GM12872 (cell line): ENCODE results near the gene DEPDC5.

ENCODE experiments used
- TF ChIP-seq, protein P1 (sequence below): IDR thresholded peaks from 3 replicates; pipeline ENCODE4 v1.5.1; 2011; ENCODE audit warnings: low read depth, mild to moderate bottlenecking, low read length, moderate library complexity; ENCODE audit not compliant: insufficient read depth

The DEPDC5 gene

GRCh38 chr22:31852691-31853421 is 99.0 kb downstream of the DEPDC5 start:
- TF ChIP-seq, protein P1, sequence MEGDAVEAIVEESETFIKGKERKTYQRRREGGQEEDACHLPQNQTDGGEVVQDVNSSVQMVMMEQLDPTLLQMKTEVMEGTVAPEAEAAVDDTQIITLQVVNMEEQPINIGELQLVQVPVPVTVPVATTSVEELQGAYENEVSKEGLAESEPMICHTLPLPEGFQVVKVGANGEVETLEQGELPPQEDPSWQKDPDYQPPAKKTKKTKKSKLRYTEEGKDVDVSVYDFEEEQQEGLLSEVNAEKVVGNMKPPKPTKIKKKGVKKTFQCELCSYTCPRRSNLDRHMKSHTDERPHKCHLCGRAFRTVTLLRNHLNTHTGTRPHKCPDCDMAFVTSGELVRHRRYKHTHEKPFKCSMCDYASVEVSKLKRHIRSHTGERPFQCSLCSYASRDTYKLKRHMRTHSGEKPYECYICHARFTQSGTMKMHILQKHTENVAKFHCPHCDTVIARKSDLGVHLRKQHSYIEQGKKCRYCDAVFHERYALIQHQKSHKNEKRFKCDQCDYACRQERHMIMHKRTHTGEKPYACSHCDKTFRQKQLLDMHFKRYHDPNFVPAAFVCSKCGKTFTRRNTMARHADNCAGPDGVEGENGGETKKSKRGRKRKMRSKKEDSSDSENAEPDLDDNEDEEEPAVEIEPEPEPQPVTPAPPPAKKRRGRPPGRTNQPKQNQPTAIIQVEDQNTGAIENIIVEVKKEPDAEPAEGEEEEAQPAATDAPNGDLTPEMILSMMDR = no peak

DNA sequence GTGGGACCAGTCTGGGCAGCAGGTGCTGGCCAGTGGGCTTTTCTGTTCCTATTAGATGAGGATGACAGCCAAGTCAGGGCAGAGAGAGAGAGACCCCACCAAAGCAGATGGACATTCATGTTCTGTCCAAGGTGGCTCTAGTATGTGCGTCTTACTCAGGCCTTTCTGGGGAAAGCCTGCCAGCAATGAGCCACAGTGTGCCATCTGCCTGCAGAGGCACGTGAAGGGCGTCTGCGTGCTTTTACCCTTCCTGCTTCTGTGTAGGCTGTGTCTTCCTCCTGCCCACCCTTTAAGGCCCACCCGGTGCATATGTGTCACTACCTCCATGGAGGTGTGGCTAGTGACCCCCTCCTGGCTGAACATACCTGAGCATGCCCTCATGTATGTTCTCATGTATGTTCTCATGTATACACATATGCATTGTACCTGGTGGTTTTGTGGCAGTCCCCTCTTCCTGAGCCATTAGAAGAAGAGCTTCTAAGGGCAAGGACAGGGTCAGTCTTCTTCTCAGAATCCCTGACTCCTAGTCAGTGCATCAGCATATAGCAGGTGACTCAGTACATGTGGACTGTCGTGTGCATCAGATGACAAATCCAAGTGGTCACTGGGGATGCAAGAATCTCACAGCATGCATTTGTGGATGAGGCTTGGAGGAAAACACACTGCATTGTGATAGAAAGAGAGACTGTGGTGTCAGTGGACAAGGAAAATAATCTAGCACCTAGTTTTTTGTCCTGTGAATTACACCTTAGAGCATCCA is 100.1 kb downstream of the DEPDC5 start:
- TF ChIP-seq, protein P1 = no peak

DNA sequence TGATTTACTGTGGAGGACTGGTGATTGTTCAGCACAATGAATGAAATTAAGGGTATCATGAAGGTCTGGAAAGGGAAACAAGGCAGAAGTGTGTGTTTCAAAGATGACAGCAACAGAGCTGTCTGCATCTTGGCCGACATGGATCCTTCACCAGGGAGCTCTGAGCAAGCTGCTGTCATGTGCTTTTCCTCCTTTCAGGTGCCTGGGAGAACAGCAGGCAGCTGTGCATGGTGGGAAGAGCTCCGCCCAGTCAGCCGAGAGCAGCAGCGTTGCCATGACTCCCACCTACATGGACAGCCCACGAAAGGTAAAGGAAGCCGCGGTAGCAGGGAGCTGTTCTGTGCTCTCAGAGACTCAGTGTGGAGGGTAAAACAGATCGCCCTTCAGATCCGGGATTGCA is 103.4 kb downstream of the DEPDC5 start:
- TF ChIP-seq, protein P1 = no peak

- TF ChIP-seq, protein P1 = no peak
Measured at GRCh38 chr22:31861226-31861840, 107.5 kb downstream of the DEPDC5 start.

DNA sequence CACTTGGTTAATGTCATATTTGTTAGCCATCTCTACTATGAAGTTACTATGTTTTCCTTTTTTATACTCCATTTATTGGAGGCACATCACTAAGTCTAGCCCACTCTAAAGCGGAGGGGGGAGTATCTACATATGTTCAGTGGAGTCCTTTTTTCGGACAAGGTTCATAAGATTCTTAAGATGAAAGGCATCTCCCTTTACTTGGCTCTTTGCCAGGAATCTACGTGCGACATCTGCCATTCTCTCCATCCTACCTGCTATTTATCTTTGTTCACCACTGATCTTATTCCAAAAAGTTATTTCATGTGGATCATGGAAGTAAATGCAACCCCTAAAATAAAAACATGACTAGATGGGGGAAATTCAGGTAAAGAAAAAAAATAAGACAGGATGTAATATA is 113.1 kb downstream of the DEPDC5 start:
- TF ChIP-seq, protein P1 = no peak

GRCh38 chr22:31867386-31868153 is 113.8 kb downstream of the DEPDC5 start:
- TF ChIP-seq, protein P1 = no peak

DNA sequence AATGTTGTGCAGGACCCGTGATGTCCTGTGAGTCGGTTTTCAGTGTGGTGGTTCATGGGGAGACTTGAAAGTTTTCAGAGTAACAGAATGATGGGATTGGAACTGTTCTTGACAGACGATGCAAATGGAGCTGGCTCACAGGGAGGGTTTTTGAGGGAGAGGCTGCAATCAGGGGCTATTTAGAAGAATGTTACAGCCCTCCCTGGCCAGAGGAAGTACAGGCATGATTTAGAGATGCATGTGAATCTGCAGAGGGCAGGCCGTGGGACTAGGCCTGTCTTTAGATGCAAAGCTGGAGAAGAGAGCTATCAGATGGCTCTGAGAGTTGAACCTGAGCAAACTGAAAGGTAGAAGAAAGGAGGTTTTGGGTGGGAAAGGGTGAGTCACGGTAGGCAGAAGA is 115.9 kb downstream of the DEPDC5 start:
- TF ChIP-seq, protein P1 = no peak
